Left renal cortex interstitium (tissue), 4 donors: ENCODE measurements around the gene PLCL1. TPM values are rescaled to one million over a fixed set of nuclear protein-coding genes. Genes with fewer than 3 reads are reported as not detected.
"Not testable (repeated sequence)": the region's sequence is repeated elsewhere in the genome, so short reads cannot be mapped to it uniquely, and the experiment has no call there.

Experiments used
- DNase-seq, 4 donors: peaks; one replicate each; pipeline ENCODE4 v3.0.0-alpha.2; 2013; ENCODE audit warnings: low read depth in 4 of 4, low spot score in 2 of 4, missing footprints in 1 of 4
- polyA plus RNA-seq, 4 donors: library from polyadenylated mRNA; unstranded; fragments of 120-200 nt; gene quantifications; one replicate each; pipeline ENCODE4 v1.2.1, GENCODE V29; 2013; ENCODE audit not compliant: insufficient read length in 4 of 4

Gene PLCL1
- polyA plus RNA-seq, 4 donors = 14.2 to 23.3 (median 15.3) TPM

- no peak for DNase-seq
Measured at GRCh38 chr2:197805715-197806633, 1.6 kb downstream of the PLCL1 start.

GRCh38 chr2:197809064-197809463 lies 4.7 kb downstream of the PLCL1 start:
- DNase-seq = no peak

- no peak for DNase-seq
Measured at GRCh38 chr2:197810016-197810415, 5.6 kb downstream of the PLCL1 start.

DNA sequence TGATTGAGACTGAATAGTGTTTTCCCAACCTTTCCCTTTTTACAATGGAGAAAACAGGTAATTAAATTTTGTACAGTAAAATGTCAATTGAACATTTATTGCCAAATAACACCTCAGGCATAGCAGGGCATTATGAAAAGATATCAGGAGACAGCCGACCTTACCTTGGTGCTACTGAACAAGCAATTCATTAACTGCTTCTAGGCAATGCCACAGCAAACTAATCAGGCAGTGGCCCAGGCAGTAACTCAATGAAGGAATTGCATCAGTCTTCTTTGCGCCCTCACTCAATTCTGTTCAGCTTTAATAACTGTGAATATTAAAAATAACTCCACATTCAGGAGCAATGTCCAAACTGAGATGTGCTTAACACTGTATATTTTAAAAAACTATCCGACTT lies 6.1 kb downstream of the PLCL1 start:
- no peak for DNase-seq

- no peak for DNase-seq
Measured at GRCh38 chr2:197813093-197813787, 8.8 kb downstream of the PLCL1 start.

DNA sequence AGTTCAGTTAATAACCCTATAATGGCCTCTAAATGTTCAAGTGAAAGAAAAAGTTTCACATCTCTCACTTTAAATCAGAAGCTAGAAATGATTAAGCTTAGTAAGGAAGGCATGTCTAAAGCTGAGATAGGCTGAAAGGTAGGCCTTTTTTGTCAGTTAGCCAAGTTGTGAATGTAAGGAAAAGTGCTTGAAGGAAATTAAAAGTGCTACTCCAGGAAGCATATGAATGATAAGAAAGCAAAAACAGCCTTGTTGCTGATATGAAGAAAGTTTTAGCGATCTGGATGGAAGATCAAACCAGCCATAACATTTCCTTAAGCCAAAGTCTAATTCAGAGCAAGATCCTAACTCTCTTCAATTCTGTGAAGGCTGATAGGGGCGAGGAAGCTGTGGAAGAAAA lies 10.1 kb downstream of the PLCL1 start:
- DNase-seq = no peak

- no peak for DNase-seq
Measured at GRCh38 chr2:197821550-197822289, 17.3 kb downstream of the PLCL1 start.

DNA sequence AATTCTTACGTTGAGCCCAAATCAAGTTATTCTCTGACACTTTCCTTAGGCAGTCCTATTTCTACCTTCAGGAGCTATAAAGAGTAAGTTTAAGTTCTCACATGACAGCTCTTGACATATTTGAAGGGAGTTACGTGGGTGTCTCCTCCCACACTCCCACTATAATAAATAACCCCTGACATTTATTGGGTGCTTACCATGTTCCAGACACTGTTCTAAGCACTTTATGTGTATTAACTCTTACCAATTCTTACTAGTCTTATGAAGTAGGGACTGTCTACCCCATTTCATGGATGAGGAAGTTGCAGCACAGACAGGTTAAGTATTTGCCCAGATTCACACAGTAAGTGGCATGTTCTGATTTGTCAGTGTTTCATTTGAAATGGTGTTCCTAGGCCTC lies 17.9 kb downstream of the PLCL1 start:
- no peak for DNase-seq

DNA sequence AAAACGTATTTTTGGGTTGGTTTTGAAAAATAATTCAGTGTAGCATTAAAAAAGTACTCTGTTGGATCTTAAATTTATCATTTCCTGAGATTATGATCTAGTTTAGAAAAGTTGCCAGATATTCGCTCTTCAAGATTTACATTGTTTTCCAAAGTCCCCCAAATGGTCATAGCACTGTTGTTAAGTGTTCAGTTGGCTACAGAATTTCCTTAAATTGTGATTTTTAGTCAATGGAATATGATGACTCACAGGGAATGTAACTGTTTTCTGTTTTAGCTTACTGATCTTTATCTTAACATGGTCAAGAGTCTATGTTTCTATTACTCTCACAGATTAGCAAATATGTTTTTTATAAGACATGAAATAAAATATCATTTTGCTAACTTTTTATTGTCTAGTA lies 23.2 kb downstream of the PLCL1 start:
- no peak for DNase-seq

DNA sequence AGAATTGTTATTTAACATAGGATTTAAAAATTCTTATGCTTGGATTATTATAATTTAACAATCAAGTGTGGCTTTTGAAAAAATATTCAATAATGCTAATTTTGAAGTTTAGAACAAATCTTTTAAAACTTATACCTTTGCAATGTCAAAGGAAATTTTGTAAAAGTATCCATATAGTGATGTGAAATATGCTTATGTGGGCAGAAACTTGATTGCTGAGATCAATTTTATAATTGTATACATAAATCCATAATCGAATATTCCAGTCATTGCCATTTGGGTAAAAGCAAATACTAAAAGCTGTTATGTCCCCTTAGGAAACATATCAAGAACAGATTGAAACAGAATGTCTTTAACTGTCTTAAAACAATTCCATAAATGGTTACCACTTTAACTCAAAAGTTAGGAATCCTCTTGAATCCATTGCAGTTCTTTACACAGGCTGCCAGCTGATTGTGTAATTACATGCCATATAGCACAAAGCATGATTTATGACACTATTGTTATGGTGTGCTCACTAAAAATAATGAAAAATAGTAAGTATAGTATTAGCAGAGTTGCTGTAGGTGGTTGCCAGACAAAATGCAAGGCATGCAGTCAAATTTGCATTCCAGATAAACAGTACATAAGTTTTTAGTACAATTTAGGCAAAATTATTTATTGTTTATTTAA lies 24.2 kb downstream of the PLCL1 start:
- no peak for DNase-seq

DNA sequence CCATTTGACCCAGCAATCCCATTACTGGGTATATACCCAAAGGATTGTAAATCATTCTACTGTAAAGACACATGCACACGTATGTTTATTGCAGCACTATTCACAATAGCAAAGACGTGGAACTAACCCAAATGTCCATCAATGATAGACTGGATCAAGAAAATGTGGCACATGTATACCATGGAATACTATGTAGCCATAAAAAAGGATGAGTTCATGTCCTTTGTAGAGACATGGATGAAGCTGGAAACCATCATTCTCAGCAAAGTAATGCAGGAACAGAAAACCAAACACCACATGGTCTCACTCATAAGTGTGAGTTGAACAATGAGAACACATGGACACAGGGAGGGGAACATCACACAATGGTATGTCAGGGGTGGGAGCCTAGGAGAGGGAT lies 30.4 kb downstream of the PLCL1 start:
- DNase-seq = not testable (repeated sequence)

DNA sequence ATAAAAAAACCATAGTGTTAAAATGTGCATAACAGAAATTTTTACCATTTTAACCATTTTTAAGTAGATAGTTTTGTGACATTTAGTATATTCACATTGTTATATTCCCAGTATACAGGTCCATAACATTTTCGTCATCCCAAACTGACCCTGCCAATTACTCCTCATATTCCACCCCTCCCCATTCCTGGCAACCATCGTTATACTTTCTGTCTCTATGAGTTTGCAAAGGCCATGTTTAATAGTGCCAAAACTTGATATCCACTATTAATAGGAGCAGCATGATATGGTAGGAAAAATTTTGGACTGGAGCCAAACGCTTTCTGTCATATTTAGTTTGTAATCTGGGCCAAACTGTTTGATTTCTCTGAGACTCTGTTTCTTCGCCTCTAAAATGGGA lies 30.9 kb downstream of the PLCL1 start:
- DNase-seq = no peak

- DNase-seq = no peak
Measured at GRCh38 chr2:197838036-197838435, 33.6 kb downstream of the PLCL1 start.

GRCh38 chr2:197838579-197838978 lies 34.2 kb downstream of the PLCL1 start:
- DNase-seq = no peak

DNA sequence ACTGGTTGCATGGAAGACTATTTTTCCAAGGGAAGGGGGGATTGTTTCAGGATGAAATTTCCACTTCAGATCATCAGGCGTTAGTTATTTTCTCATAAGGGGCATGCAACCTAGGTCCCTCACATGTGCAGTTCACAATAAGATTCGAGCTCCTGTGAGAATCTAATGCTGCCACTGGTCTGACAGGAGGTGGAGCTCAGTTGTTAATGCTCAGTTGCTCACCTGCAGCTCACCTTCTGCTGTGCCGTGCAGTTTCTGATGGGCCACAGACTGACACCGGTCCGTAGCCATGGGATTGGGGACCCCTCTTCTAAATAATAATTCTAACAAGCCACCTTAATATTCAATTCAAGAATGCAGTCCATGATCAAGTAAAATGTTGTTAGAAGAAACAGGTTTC lies 34.9 kb downstream of the PLCL1 start:
- no peak for DNase-seq

DNA sequence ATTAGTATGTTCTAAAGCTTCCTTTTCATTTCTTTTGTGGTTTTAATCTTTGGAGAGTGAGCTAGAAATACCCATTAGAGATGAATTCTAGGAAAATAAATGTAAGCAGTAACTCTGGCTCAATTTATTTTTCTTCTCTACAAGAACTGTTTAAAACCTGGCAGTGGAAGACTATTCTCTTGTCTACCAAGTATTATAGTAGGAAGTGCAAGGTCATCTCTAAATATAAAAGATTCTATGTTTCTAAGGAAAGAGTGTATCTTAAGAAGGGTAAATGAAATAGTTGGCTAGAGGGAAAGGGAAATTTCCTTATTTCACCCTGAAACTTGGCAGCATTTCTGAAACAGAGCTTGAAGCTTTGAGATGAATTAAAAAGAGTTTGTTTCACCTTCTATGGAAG lies 35.5 kb downstream of the PLCL1 start:
- DNase-seq = no peak

- DNase-seq = no peak
Measured at GRCh38 chr2:197846128-197846527, 41.7 kb downstream of the PLCL1 start.

- DNase-seq = no peak
Measured at GRCh38 chr2:197846777-197847176, 42.4 kb downstream of the PLCL1 start.

DNA sequence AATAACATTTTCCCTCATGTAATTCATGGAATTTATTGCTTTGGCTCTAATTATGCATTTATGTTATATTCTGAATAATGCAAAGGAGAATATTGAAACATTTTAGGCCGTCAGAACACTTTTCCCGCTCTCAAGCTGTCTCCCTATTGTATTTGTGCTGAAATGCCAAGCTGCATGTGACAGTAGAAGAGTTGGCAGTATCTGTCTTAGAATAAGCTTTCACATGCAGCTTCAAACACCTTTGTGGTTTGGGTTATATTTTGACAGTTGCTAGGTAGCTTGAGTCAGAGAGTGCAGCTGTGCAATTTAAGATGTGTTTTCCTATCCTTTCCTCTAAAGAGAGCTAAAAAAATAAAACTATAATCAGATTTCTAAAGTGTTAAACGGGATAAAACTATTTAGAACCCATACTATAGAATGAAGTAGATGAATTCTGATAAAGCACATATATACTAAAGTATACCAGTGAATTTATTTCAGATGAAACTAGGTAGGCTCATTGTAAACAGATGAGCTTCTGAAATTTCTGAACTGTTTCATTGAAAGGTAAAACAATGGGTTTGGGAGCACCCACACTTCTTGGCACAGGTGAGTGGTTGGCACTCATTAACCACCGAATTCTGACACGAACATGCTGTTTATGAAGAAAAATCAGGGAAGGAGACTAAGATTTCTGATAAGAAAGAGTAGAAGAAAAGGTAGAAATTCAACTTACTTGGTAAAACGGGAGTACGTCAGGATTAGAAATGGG lies 43.4 kb downstream of the PLCL1 start:
- no peak for DNase-seq

GRCh38 chr2:197848602-197849001 lies 44.2 kb downstream of the PLCL1 start:
- DNase-seq = no peak
